HUES64 (cell line): ENCODE data around the gene EIF5B.

Experiments
- H3K27ac ChIP-seq: 2 replicates; pipeline ENCODE4 v1.7.0; 2013; ENCODE audit warnings: low read depth, low read length, inconsistent platforms
- H3K27me3 ChIP-seq: 2 replicates; pipeline ENCODE4 v1.6.1; 2013; ENCODE audit warnings: mild to moderate bottlenecking, low read length; ENCODE audit not compliant: insufficient read depth
- H3K36me3 ChIP-seq: 2 replicates; pipeline ENCODE4 v1.6.1; 2013; ENCODE audit warnings: mild to moderate bottlenecking, low read length; ENCODE audit not compliant: insufficient read depth
- H3K4me1 ChIP-seq: 2 replicates; pipeline ENCODE4 v1.6.1; 2013; ENCODE audit warnings: mild to moderate bottlenecking, low read length, moderate library complexity; ENCODE audit not compliant: insufficient read depth
- H3K4me3 ChIP-seq: 2 replicates; pipeline ENCODE4 v1.5.1; 2013; ENCODE audit warnings: mild to moderate bottlenecking, low read length, moderate library complexity
- H3K9ac ChIP-seq: 2 replicates; pipeline ENCODE4 v1.6.1; 2013; ENCODE audit warnings: mild to moderate bottlenecking, low read depth, low read length
- H3K9me3 ChIP-seq: 2 replicates; pipeline ENCODE4 v1.6.1; 2013; ENCODE audit warnings: low read depth, low read length; ENCODE audit not compliant: insufficient read depth
- WGBS: fragments of 150-250, 120-280 bp; methylation state at CpG from one replicate; pipeline ENCODE4 v1.1.7; 2013; ENCODE audit warnings: missing lambda C conversion rate; 5-methylcytosine and 5-hydroxymethylcytosine counted together

EIF5B gene

GRCh38 chr2:99373144-99373543, 36.0 kb downstream of the EIF5B start:
- H3K27ac ChIP-seq, result no peak overlapping the region
- no peak overlapping the region for H3K9ac ChIP-seq
- 97% methylated on average over 2 of the region's 4 CpGs for WGBS
- H3K4me1 ChIP-seq, result no peaks in the 10 kb centered on the region
- H3K27me3 ChIP-seq, result no peaks in the 10 kb centered on the region
- H3K9me3 ChIP-seq, result peaks cover 6% of the 10 kb centered on the region; the same call in 1 of the 2 replicates
- peaks cover 99% of the 10 kb centered on the region for H3K36me3 ChIP-seq
- H3K4me3 ChIP-seq, result no peak overlapping the region

GRCh38 chr2:99374747-99375146, 37.6 kb downstream of the EIF5B start:
- Histone ChIP-seq H3K36me3 (peaks cover 99% of the 10 kb centered on the region), H3K9me3 (peaks cover 6% of the 10 kb centered on the region; the same call in 1 of the 2 replicates), H3K4me3 (no peak overlapping the region), H3K27me3 (no peaks in the 10 kb centered on the region), H3K4me1 (no peaks in the 10 kb centered on the region), H3K27ac (no peak overlapping the region), H3K9ac (no peak overlapping the region)

- H3K4me1 ChIP-seq, result peaks cover 4% of the 10 kb centered on the region
- H3K36me3 ChIP-seq, result peaks cover 99% of the 10 kb centered on the region
- peaks cover 6% of the 10 kb centered on the region; the same call in 1 of the 2 replicates for H3K9me3 ChIP-seq
- no peak overlapping the region for H3K4me3 ChIP-seq
- no peak overlapping the region for H3K27ac ChIP-seq
- 96% methylated on average over 7 of the region's 7 CpGs for WGBS
- H3K9ac ChIP-seq, result no peak overlapping the region
- no peaks in the 10 kb centered on the region for H3K27me3 ChIP-seq
Observed at GRCh38 chr2:99376254-99376864, 39.2 kb downstream of the EIF5B start.

GRCh38 chr2:99377879-99378278, 40.7 kb downstream of the EIF5B start:
- H3K4me1 ChIP-seq, result peaks cover 4% of the 10 kb centered on the region
- H3K36me3 ChIP-seq, result peaks cover 100% of the 10 kb centered on the region
- no peak overlapping the region for H3K4me3 ChIP-seq
- peaks cover 2% of the 10 kb centered on the region; the same call in 1 of the 2 replicates for H3K9me3 ChIP-seq
- H3K27me3 ChIP-seq, result no peaks in the 10 kb centered on the region
- 100% methylated on average over 1 of the region's 1 CpG for WGBS
- no peak overlapping the region for H3K27ac ChIP-seq
- H3K9ac ChIP-seq, result no peak overlapping the region

- peak overlapping the region; percentile 62; the same call in 1 of the 2 replicates for H3K27ac ChIP-seq
- H3K9ac ChIP-seq, result no peak overlapping the region
- peaks cover 4% of the 10 kb centered on the region for H3K4me1 ChIP-seq
- WGBS, result 88% methylated on average over 3 of the region's 3 CpGs
- H3K4me3 ChIP-seq, result no peak overlapping the region
- H3K36me3 ChIP-seq, result peaks cover 98% of the 10 kb centered on the region
- no peaks in the 10 kb centered on the region for H3K9me3 ChIP-seq
- no peaks in the 10 kb centered on the region for H3K27me3 ChIP-seq
Observed at GRCh38 chr2:99380376-99381010, 43.3 kb downstream of the EIF5B start.

GRCh38 chr2:99382143-99382542, 45.0 kb downstream of the EIF5B start:
- Histone ChIP-seq H3K27me3 (no peaks in the 10 kb centered on the region), H3K4me3 (no peak overlapping the region), H3K27ac (no peak overlapping the region), H3K36me3 (peaks cover 91% of the 10 kb centered on the region), H3K9me3 (no peaks in the 10 kb centered on the region), H3K9ac (no peak overlapping the region), H3K4me1 (peaks cover 4% of the 10 kb centered on the region)
- WGBS, result 80% methylated on average over 1 of the region's 2 CpGs

GRCh38 chr2:99386011-99386410, 48.8 kb downstream of the EIF5B start:
- H3K36me3 ChIP-seq, result peaks cover 86% of the 10 kb centered on the region
- WGBS, result 94% methylated on average over 2 of the region's 2 CpGs

GRCh38 chr2:99388892-99389291, 51.7 kb downstream of the EIF5B start:
- no peak overlapping the region for H3K27ac ChIP-seq
- H3K9me3 ChIP-seq, result no peaks in the 10 kb centered on the region
- no peaks in the 10 kb centered on the region for H3K27me3 ChIP-seq
- H3K4me1 ChIP-seq, result no peaks in the 10 kb centered on the region
- H3K9ac ChIP-seq, result no peak overlapping the region
- H3K36me3 ChIP-seq, result peaks cover 87% of the 10 kb centered on the region
- no peak overlapping the region for H3K4me3 ChIP-seq
- WGBS, result 93% methylated on average over 2 of the region's 2 CpGs

More at GRCh38 chr2:99386011-99386410, 48.8 kb downstream of the EIF5B start:
- H3K27ac ChIP-seq, result no peak overlapping the region
- no peaks in the 10 kb centered on the region for H3K9me3 ChIP-seq
- H3K9ac ChIP-seq, result no peak overlapping the region
- H3K4me1 ChIP-seq, result no peaks in the 10 kb centered on the region
- H3K27me3 ChIP-seq, result no peaks in the 10 kb centered on the region
- H3K4me3 ChIP-seq, result no peak overlapping the region

- Histone ChIP-seq H3K27ac (no peak overlapping the region), H3K27me3 (no peaks in the 10 kb centered on the region), H3K4me3 (no peak overlapping the region), H3K36me3 (peaks cover 88% of the 10 kb centered on the region), H3K4me1 (no peaks in the 10 kb centered on the region), H3K9ac (no peak overlapping the region), H3K9me3 (no peaks in the 10 kb centered on the region)
- 94% methylated on average over 1 of the region's 2 CpGs for WGBS
Observed at GRCh38 chr2:99389371-99389770, 52.2 kb downstream of the EIF5B start.

- Histone ChIP-seq H3K27ac (no peak overlapping the region), H3K9me3 (no peaks in the 10 kb centered on the region), H3K27me3 (no peaks in the 10 kb centered on the region), H3K9ac (no peak overlapping the region), H3K4me3 (no peak overlapping the region), H3K36me3 (peaks cover 88% of the 10 kb centered on the region), H3K4me1 (no peaks in the 10 kb centered on the region)
- 97% methylated on average over 3 of the region's 3 CpGs for WGBS
Observed at GRCh38 chr2:99389946-99390345, 52.8 kb downstream of the EIF5B start.

GRCh38 chr2:99395589-99396130, 58.5 kb downstream of the EIF5B start:
- 91% methylated on average over 3 of the region's 3 CpGs for WGBS
- Histone ChIP-seq H3K4me3 (no peak overlapping the region), H3K9me3 (no peaks in the 10 kb centered on the region), H3K27me3 (no peaks in the 10 kb centered on the region), H3K27ac (no peak overlapping the region), H3K4me1 (no peaks in the 10 kb centered on the region), H3K36me3 (peaks cover 100% of the 10 kb centered on the region), H3K9ac (no peak overlapping the region)
